Measurements from ENCODE around the gene SLC4A3.

Gene SLC4A3

GRCh38 chr2:219621935-219622334 lies 5.5 kb upstream of the SLC4A3 start:
- H3K27me3 ChIP-seq (ENCODE audit: control insufficient read depth in 3 of 3, insufficient read depth in 3 of 3, low read depth in 1 of 3, low read length in 3 of 3): peaks cover 0 to 54% (median 4%) of the 10 kb centered on the region in 3 experiments
- H3K27ac ChIP-seq (replicated peaks; ENCODE audit: low read length): no peak overlapping the region
- H2BK5ac ChIP-seq (ENCODE audit: low read length): no peak overlapping the region
- no peak overlapping the region for H3K4ac ChIP-seq (ENCODE audit: low read length)
- no peaks in the 10 kb centered on the region for H3K4me1 ChIP-seq (ENCODE audit: control insufficient read depth in 2 of 2, insufficient read depth in 1 of 2, low read depth in 1 of 2, low read length in 2 of 2)
- no peak overlapping the region for H3K4me2 ChIP-seq (ENCODE audit: insufficient read depth, low read length, poor library complexity, severe bottlenecking)
- no peak overlapping the region for H2BK12ac ChIP-seq (ENCODE audit: low read length)
- H4K91ac ChIP-seq (ENCODE audit: low read depth, low read length, poor library complexity): no peak overlapping the region
- H3K4me3 ChIP-seq (ENCODE audit: low read length in 2 of 2): no peak overlapping the region
- H3K23ac ChIP-seq (ENCODE audit: low read depth, low read length, poor library complexity): no peak overlapping the region
- no peak overlapping the region for H3K14ac ChIP-seq (ENCODE audit: low read length)
- WGBS, 2 donors (ENCODE audit: extremely low coverage in 2 of 2, insufficient read length in 2 of 2, insufficient replicate concordance in 1 of 2): no CpG with 5 or more reads among the region's 4 CpGs
- no peaks in the 10 kb centered on the region for H3K36me3 ChIP-seq (replicated peaks in 1 of 2; ENCODE audit: control insufficient read depth in 2 of 2, insufficient read depth in 2 of 2, low read length in 2 of 2)
- no peak overlapping the region for H3K18ac ChIP-seq (ENCODE audit: low read length)
- no peak overlapping the region for H2BK15ac ChIP-seq (ENCODE audit: low read length)
- DNase-seq (ENCODE audit: low spot score): no peak
- H3K9ac ChIP-seq (ENCODE audit: low read depth, low read length, poor library complexity): no peak overlapping the region
- H2AK5ac ChIP-seq (ENCODE audit: low read depth, low read length): no peak overlapping the region
- no peak overlapping the region for H2BK120ac ChIP-seq (ENCODE audit: low read depth, low read length)
- H4K8ac ChIP-seq (ENCODE audit: low read depth, low read length): no peak overlapping the region
- H3K9me3 ChIP-seq (replicated peaks in 1 of 2; ENCODE audit: control insufficient read depth in 2 of 2, insufficient read depth in 1 of 2, low read depth in 1 of 2, low read length in 2 of 2): no peaks in the 10 kb centered on the region
- no peaks in the 10 kb centered on the region for H3K79me1 ChIP-seq (ENCODE audit: low read depth, low read length)
- no peak overlapping the region for H2AFZ ChIP-seq (ENCODE audit: low read length)

GRCh38 chr2:219622472-219622871 lies 5.0 kb upstream of the SLC4A3 start:
- Histone ChIP-seq H4K91ac (ENCODE audit: low read depth, low read length, poor library complexity) (no peak overlapping the region), H3K23ac (ENCODE audit: low read depth, low read length, poor library complexity) (no peak overlapping the region), H3K4ac (ENCODE audit: low read length) (no peak overlapping the region), H3K4me3 (ENCODE audit: low read length in 2 of 2) (no peak overlapping the region), H2BK15ac (ENCODE audit: low read length) (no peak overlapping the region), H3K36me3 (replicated peaks in 1 of 2; ENCODE audit: control insufficient read depth in 2 of 2, insufficient read depth in 2 of 2, low read length in 2 of 2) (no peaks in the 10 kb centered on the region), H3K27me3 (ENCODE audit: control insufficient read depth in 3 of 3, insufficient read depth in 3 of 3, low read depth in 1 of 3, low read length in 3 of 3) (peaks cover 0 to 56% (median 7%) of the 10 kb centered on the region in 3 experiments), H2AFZ (ENCODE audit: low read length) (no peak overlapping the region), H4K8ac (ENCODE audit: low read depth, low read length) (no peak overlapping the region), H2BK5ac (ENCODE audit: low read length) (no peak overlapping the region), H3K14ac (ENCODE audit: low read length) (no peak overlapping the region), H3K9ac (ENCODE audit: low read depth, low read length, poor library complexity) (no peak overlapping the region), H3K4me2 (ENCODE audit: insufficient read depth, low read length, poor library complexity, severe bottlenecking) (no peak overlapping the region), H3K9me3 (replicated peaks in 1 of 2; ENCODE audit: control insufficient read depth in 2 of 2, insufficient read depth in 1 of 2, low read depth in 1 of 2, low read length in 2 of 2) (no peaks in the 10 kb centered on the region), H3K4me1 (ENCODE audit: control insufficient read depth in 2 of 2, insufficient read depth in 1 of 2, low read depth in 1 of 2, low read length in 2 of 2) (no peaks in the 10 kb centered on the region), H3K18ac (ENCODE audit: low read length) (no peak overlapping the region), H3K79me1 (ENCODE audit: low read depth, low read length) (no peaks in the 10 kb centered on the region), H2BK12ac (ENCODE audit: low read length) (no peak overlapping the region), H2AK5ac (ENCODE audit: low read depth, low read length) (no peak overlapping the region), H2BK120ac (ENCODE audit: low read depth, low read length) (no peak overlapping the region), H3K27ac (replicated peaks; ENCODE audit: low read length) (no peak overlapping the region)
- no peak for DNase-seq (ENCODE audit: low spot score)
- no CpG with 5 or more reads among the region's 2 CpGs for WGBS, 2 donors (ENCODE audit: extremely low coverage in 2 of 2, insufficient read length in 2 of 2, insufficient replicate concordance in 1 of 2)

- Histone ChIP-seq H2AK5ac (ENCODE audit: low read depth, low read length) (no peak overlapping the region), H3K4me2 (ENCODE audit: insufficient read depth, low read length, poor library complexity, severe bottlenecking) (no peak overlapping the region), H3K4me3 (ENCODE audit: low read length in 2 of 2) (peak overlapping the region in 1 of 2 donors; percentile 46), H2BK15ac (ENCODE audit: low read length) (no peak overlapping the region), H3K9me3 (replicated peaks in 1 of 2; ENCODE audit: control insufficient read depth in 2 of 2, insufficient read depth in 1 of 2, low read depth in 1 of 2, low read length in 2 of 2) (no peaks in the 10 kb centered on the region), H3K36me3 (replicated peaks in 1 of 2; ENCODE audit: control insufficient read depth in 2 of 2, insufficient read depth in 2 of 2, low read length in 2 of 2) (no peaks in the 10 kb centered on the region), H2AFZ (ENCODE audit: low read length) (no peak overlapping the region), H3K27me3 (ENCODE audit: control insufficient read depth in 3 of 3, insufficient read depth in 3 of 3, low read depth in 1 of 3, low read length in 3 of 3) (peaks cover 0 to 65% (median 14%) of the 10 kb centered on the region in 3 experiments), H3K79me1 (ENCODE audit: low read depth, low read length) (no peaks in the 10 kb centered on the region), H2BK120ac (ENCODE audit: low read depth, low read length) (no peak overlapping the region), H3K23ac (ENCODE audit: low read depth, low read length, poor library complexity) (no peak overlapping the region), H2BK12ac (ENCODE audit: low read length) (no peak overlapping the region), H3K4me1 (ENCODE audit: control insufficient read depth in 2 of 2, insufficient read depth in 1 of 2, low read depth in 1 of 2, low read length in 2 of 2) (no peaks in the 10 kb centered on the region), H3K18ac (ENCODE audit: low read length) (no peak overlapping the region), H3K9ac (ENCODE audit: low read depth, low read length, poor library complexity) (no peak overlapping the region), H3K27ac (replicated peaks; ENCODE audit: low read length) (no peak overlapping the region), H4K91ac (ENCODE audit: low read depth, low read length, poor library complexity) (no peak overlapping the region), H4K8ac (ENCODE audit: low read depth, low read length) (no peak overlapping the region), H2BK5ac (ENCODE audit: low read length) (no peak overlapping the region), H3K14ac (ENCODE audit: low read length) (no peak overlapping the region), H3K4ac (ENCODE audit: low read length) (no peak overlapping the region)
- WGBS, 2 donors (ENCODE audit: extremely low coverage in 2 of 2, insufficient read length in 2 of 2, insufficient replicate concordance in 1 of 2): no CpG with 5 or more reads among the region's 6 CpGs
- DNase-seq (ENCODE audit: low spot score): no peak
Measured at GRCh38 chr2:219624565-219624964, 2.9 kb upstream of the SLC4A3 start.

- no peak overlapping the region for H2BK12ac ChIP-seq (ENCODE audit: low read length)
- no peak overlapping the region for H3K23ac ChIP-seq (ENCODE audit: low read depth, low read length, poor library complexity)
- H4K91ac ChIP-seq (ENCODE audit: low read depth, low read length, poor library complexity): no peak overlapping the region
- H3K27ac ChIP-seq (replicated peaks; ENCODE audit: low read length): no peak overlapping the region
- no peaks in the 10 kb centered on the region for H3K79me1 ChIP-seq (ENCODE audit: low read depth, low read length)
- H3K4ac ChIP-seq (ENCODE audit: low read length): no peak overlapping the region
- no peak overlapping the region for H3K4me2 ChIP-seq (ENCODE audit: insufficient read depth, low read length, poor library complexity, severe bottlenecking)
- H4K8ac ChIP-seq (ENCODE audit: low read depth, low read length): no peak overlapping the region
- H3K36me3 ChIP-seq (replicated peaks in 1 of 2; ENCODE audit: control insufficient read depth in 2 of 2, insufficient read depth in 2 of 2, low read length in 2 of 2): no peaks in the 10 kb centered on the region
- no peak overlapping the region for H2AFZ ChIP-seq (ENCODE audit: low read length)
- H2BK120ac ChIP-seq (ENCODE audit: low read depth, low read length): no peak overlapping the region
- no peak overlapping the region for H2BK5ac ChIP-seq (ENCODE audit: low read length)
- DNase-seq (ENCODE audit: low spot score): no peak
- no peak overlapping the region for H2AK5ac ChIP-seq (ENCODE audit: low read depth, low read length)
- no peak overlapping the region for H3K9ac ChIP-seq (ENCODE audit: low read depth, low read length, poor library complexity)
- no peak overlapping the region for H3K4me3 ChIP-seq (ENCODE audit: low read length in 2 of 2)
- peaks cover 0 to 65% (median 14%) of the 10 kb centered on the region in 3 experiments for H3K27me3 ChIP-seq (ENCODE audit: control insufficient read depth in 3 of 3, insufficient read depth in 3 of 3, low read depth in 1 of 3, low read length in 3 of 3)
- H3K18ac ChIP-seq (ENCODE audit: low read length): no peak overlapping the region
- WGBS, 2 donors (ENCODE audit: extremely low coverage in 2 of 2, insufficient read length in 2 of 2, insufficient replicate concordance in 1 of 2): no CpG with 5 or more reads among the region's 5 CpGs
- H3K14ac ChIP-seq (ENCODE audit: low read length): no peak overlapping the region
- no peak overlapping the region for H2BK15ac ChIP-seq (ENCODE audit: low read length)
- H3K4me1 ChIP-seq (ENCODE audit: control insufficient read depth in 2 of 2, insufficient read depth in 1 of 2, low read depth in 1 of 2, low read length in 2 of 2): no peaks in the 10 kb centered on the region
- H3K9me3 ChIP-seq (replicated peaks in 1 of 2; ENCODE audit: control insufficient read depth in 2 of 2, insufficient read depth in 1 of 2, low read depth in 1 of 2, low read length in 2 of 2): no peaks in the 10 kb centered on the region
Measured at GRCh38 chr2:219625179-219625578, 2.3 kb upstream of the SLC4A3 start.
